Kidney epithelial cell (primary cell): ENCODE results near the gene CRYBA2. TPM values are rescaled to one million over a fixed set of nuclear protein-coding genes. Genes with fewer than 3 reads are reported as not detected.

ENCODE experiments used
- DNase-seq: peaks from one replicate; pipeline ENCODE4 v3.0.0-alpha.2; 2010; ENCODE audit warnings: low read depth
- H3K27me3 ChIP-seq: 2 replicates; pipeline ENCODE4 v1.6.0; 2011; ENCODE audit warnings: low read length; ENCODE audit not compliant: control insufficient read depth, insufficient read depth
- H3K36me3 ChIP-seq: 2 replicates; pipeline ENCODE4 v1.5.1; 2011; ENCODE audit warnings: low read length; ENCODE audit not compliant: control insufficient read depth, insufficient read depth
- H3K4me3 ChIP-seq: 2 replicates; pipeline ENCODE4 v1.5.1; 2011; ENCODE audit warnings: low read depth, mild to moderate bottlenecking, control low read depth, low read length
- total RNA-seq: library from RNA; depleted of rRNA; stranded (reverse); fragments of >200 nt; gene quantifications from 2 replicates; pipeline ENCODE4 v1.2.3, GENCODE V29; 2015
- TF ChIP-seq, protein P1 (sequence below): IDR thresholded peaks from 2 replicates; pipeline ENCODE4 v1.5.1; 2011; ENCODE audit warnings: mild to moderate bottlenecking, moderate library complexity, low read length, control low read depth, inconsistent platforms; ENCODE audit not compliant: insufficient read depth, poor library complexity, severe bottlenecking

The CRYBA2 gene
- total RNA-seq, 1 donor from 2014 or later = not detected

DNA sequence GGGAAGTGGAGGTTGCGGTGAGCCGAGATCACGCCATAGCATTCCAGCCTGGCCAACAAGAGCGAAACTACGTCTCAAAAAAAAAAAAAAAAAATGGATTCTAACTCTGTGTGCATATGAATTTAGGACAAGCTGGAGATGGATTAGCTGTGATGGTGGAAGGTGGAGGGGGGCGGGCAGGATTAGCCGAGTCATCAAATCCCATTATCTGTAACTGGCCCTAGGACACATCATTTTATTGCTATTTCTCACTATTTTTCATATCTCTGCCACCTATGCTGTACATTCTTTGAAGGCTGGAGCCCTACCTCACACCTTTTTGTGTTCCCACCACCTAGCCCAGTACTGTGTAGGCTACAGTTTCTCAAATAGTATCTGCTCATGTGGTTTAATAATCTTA lies 41.1 kb downstream of the CRYBA2 start:
- DNase-seq = no peak
- Histone ChIP-seq H3K27me3 (peaks cover 27% of the 10 kb centered on the region), H3K4me3 (no peak overlapping the region), H3K36me3 (no peaks in the 10 kb centered on the region)
- TF ChIP-seq, protein P1, sequence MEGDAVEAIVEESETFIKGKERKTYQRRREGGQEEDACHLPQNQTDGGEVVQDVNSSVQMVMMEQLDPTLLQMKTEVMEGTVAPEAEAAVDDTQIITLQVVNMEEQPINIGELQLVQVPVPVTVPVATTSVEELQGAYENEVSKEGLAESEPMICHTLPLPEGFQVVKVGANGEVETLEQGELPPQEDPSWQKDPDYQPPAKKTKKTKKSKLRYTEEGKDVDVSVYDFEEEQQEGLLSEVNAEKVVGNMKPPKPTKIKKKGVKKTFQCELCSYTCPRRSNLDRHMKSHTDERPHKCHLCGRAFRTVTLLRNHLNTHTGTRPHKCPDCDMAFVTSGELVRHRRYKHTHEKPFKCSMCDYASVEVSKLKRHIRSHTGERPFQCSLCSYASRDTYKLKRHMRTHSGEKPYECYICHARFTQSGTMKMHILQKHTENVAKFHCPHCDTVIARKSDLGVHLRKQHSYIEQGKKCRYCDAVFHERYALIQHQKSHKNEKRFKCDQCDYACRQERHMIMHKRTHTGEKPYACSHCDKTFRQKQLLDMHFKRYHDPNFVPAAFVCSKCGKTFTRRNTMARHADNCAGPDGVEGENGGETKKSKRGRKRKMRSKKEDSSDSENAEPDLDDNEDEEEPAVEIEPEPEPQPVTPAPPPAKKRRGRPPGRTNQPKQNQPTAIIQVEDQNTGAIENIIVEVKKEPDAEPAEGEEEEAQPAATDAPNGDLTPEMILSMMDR = no peak

DNA sequence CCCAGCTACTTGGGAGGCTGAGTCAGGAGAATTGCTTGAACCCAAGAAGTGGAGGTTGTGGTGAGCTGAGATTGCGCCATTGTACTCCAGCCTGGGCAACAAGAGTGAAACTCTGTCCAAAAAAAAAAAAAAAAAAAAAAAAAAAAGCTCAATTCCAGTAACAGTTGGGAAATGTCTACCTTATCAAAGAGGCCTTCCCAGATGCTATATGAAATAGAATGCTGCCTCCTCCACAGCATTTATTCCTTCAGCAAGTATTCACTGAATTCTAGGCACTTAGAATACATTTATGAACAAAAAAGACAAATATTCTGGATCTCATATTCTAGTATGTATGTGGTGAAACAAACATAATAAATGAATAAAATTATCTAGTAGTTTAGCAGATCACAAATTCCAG lies 46.6 kb downstream of the CRYBA2 start:
- no peak for DNase-seq
- no peak overlapping the region for H3K4me3 ChIP-seq
- H3K27me3 ChIP-seq = peaks cover 4% of the 10 kb centered on the region
- TF ChIP-seq, protein P1 = no peak
- no peaks in the 10 kb centered on the region for H3K36me3 ChIP-seq

DNA sequence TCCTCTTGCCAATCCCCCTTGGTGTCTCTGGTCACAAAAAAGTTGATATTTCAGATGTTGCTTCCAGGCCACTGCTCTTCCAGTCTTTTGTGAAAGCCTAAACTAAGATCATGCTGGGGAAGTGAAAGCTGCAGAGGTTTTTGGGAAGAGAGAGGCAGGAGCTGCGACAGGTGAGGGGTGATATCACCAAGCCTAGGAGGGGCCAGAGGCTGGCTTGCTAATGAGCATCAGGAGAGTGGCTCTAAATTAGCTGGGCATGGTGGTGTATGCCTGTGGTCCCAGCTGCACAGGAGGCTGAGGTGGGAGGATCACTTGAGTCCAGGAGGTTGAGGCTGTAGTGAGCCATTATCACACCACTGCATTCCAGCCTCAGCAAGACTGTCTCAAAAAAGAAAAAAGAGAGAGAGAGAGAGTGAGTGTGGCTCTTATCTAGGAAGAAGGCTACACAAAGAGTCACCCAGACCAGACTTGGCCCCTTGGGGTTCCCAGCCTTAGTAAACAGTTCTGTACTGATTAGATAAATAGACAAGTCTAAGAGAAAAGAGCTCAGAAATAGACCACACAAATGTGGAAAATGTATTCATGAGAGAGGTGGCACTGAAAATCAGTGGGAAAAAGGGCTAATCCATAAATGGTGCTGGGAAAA lies 48.3 kb downstream of the CRYBA2 start:
- Histone ChIP-seq H3K27me3 (peaks cover 4% of the 10 kb centered on the region), H3K36me3 (no peaks in the 10 kb centered on the region), H3K4me3 (no peak overlapping the region)
- TF ChIP-seq, protein P1 = no peak
- DNase-seq = no peak

Other genes with a start within 250 kb of the CRYBA2 start
- 25.3 and 32.0 TPM in 2 replicates for gene CYP27A1, start 211.3 kb downstream of the CRYBA2 start, total RNA-seq
- not detected in 2 replicates for gene PRKAG3, start 161.6 kb downstream of the CRYBA2 start, total RNA-seq
- 1.2 and 1.6 TPM in 2 replicates for gene WNT6, start 133.6 kb downstream of the CRYBA2 start, total RNA-seq
- 5.6 and 7.1 TPM in 2 replicates for gene WNT10A, start 112.6 kb downstream of the CRYBA2 start, total RNA-seq
- 0.14 and 0.21 TPM in 2 replicates for gene CDK5R2, start 33.8 kb downstream of the CRYBA2 start, total RNA-seq
- gene FEV, start 8.2 kb downstream of the CRYBA2 start, total RNA-seq = not detected in 2 replicates
- 0.07 TPM in 1 of 2 replicates, not detected in the other for gene CFAP65, start 48.1 kb upstream of the CRYBA2 start, total RNA-seq
- not detected in 2 replicates for gene IHH, start 67.5 kb upstream of the CRYBA2 start, total RNA-seq
- 16.1 and 19.1 TPM in 2 replicates for gene NHEJ1, start 167.4 kb upstream of the CRYBA2 start, total RNA-seq
- 0.84 and 1.2 TPM in 2 replicates for gene SLC23A3, start 176.6 kb upstream of the CRYBA2 start, total RNA-seq
- 54.2 and 55.3 TPM in 2 replicates for gene CNPPD1, start 183.5 kb upstream of the CRYBA2 start, total RNA-seq
- 95.2 and 111 TPM in 2 replicates for gene RETREG2, start 184.9 kb upstream of the CRYBA2 start, total RNA-seq
- 44.3 and 48.2 TPM in 2 replicates for gene ZFAND2B, start 213.4 kb upstream of the CRYBA2 start, total RNA-seq
- gene ABCB6, start 225.5 kb upstream of the CRYBA2 start, total RNA-seq = 5.8 and 7.3 TPM in 2 replicates
- gene ATG9A, start 236.2 kb upstream of the CRYBA2 start, total RNA-seq = 46.1 and 58.0 TPM in 2 replicates
- 43.5 and 52.3 TPM in 2 replicates for gene ANKZF1, start 236.4 kb upstream of the CRYBA2 start, total RNA-seq